ENCODE measurements around the gene SPAG17. TPM values are rescaled to one million over a fixed set of nuclear protein-coding genes. Genes with fewer than 3 reads are reported as not detected.
A peak's percentile ranks its signal among the peaks of the same experiment; 100 is the strongest.

The SPAG17 gene
- 1 to 10 TPM in 1 of 2 donors, not detected in 1; 2.2 TPM for total RNA-seq

- no peak within 1 kb of the TSS for H3K27ac Mint-ChIP-seq
- ATAC-seq (peak; percentile 36 to 59), DNase-seq (ENCODE audit: low spot score) (no peak)
- peaks cover 0 to 8% of the 10 kb centered on the region in 2 donors for H3K27me3 Mint-ChIP-seq
- peaks cover 3% of the 10 kb centered on the region for H3K9me3 Mint-ChIP-seq
- peaks cover 6% of the 10 kb centered on the region for H3K36me3 Mint-ChIP-seq
- H3K4me3 Mint-ChIP-seq, result no peak within 1 kb of the TSS
- no peaks in the 10 kb centered on the region for H3K4me1 Mint-ChIP-seq (ENCODE audit: low read depth in 2 of 2)
Observed at GRCh38 chr1:118185084-118185832, at the start of gene SPAG17. Gene SPAG17, minus strand, starts transcription at chr1:118185228. Its CDS starts 71 bp downstream, at chr1:118185157.

- Mint-ChIP-seq H3K27me3 (no peaks in the 10 kb centered on the region), H3K9me3 (peaks cover 4% of the 10 kb centered on the region), H3K4me3 (no peak overlapping the region), H3K36me3 (no peaks in the 10 kb centered on the region), H3K4me1 (ENCODE audit: low read depth in 2 of 2) (no peaks in the 10 kb centered on the region), H3K27ac (no peak overlapping the region)
- DNase-seq (ENCODE audit: low spot score) (no peak), ATAC-seq (no peak)
Observed at GRCh38 chr1:118225471-118225870, 40.4 kb upstream of the SPAG17 start.

GRCh38 chr1:118223426-118223825 lies 38.4 kb upstream of the SPAG17 start:
- DNase-seq (ENCODE audit: low spot score) (no peak), ATAC-seq (no peak)
- peaks cover 4% of the 10 kb centered on the region for H3K9me3 Mint-ChIP-seq
- H3K4me3 Mint-ChIP-seq, result no peak overlapping the region
- no peak overlapping the region for H3K27ac Mint-ChIP-seq
- H3K36me3 Mint-ChIP-seq, result no peaks in the 10 kb centered on the region
- no peaks in the 10 kb centered on the region for H3K4me1 Mint-ChIP-seq (ENCODE audit: low read depth in 2 of 2)
- no peaks in the 10 kb centered on the region for H3K27me3 Mint-ChIP-seq

GRCh38 chr1:118219438-118219837 lies 34.4 kb upstream of the SPAG17 start:
- DNase-seq (ENCODE audit: low spot score) (no peak), ATAC-seq (no peak)
- H3K36me3 Mint-ChIP-seq, result no peaks in the 10 kb centered on the region
- H3K27me3 Mint-ChIP-seq, result no peaks in the 10 kb centered on the region
- no peaks in the 10 kb centered on the region for H3K4me1 Mint-ChIP-seq (ENCODE audit: low read depth in 2 of 2)
- H3K4me3 Mint-ChIP-seq, result no peak overlapping the region
- no peak overlapping the region for H3K27ac Mint-ChIP-seq
- peaks cover 12% of the 10 kb centered on the region for H3K9me3 Mint-ChIP-seq

- no peaks in the 10 kb centered on the region for H3K27me3 Mint-ChIP-seq
- DNase-seq (ENCODE audit: low spot score) (no peak), ATAC-seq (no peak)
- H3K4me1 Mint-ChIP-seq (ENCODE audit: low read depth in 2 of 2), result no peaks in the 10 kb centered on the region
- no peak overlapping the region for H3K27ac Mint-ChIP-seq
- H3K9me3 Mint-ChIP-seq, result peaks cover 12% of the 10 kb centered on the region
- H3K4me3 Mint-ChIP-seq, result no peak overlapping the region
- H3K36me3 Mint-ChIP-seq, result no peaks in the 10 kb centered on the region
Observed at GRCh38 chr1:118217141-118217838, 32.3 kb upstream of the SPAG17 start.

- H3K4me1 Mint-ChIP-seq (ENCODE audit: low read depth in 2 of 2), result no peaks in the 10 kb centered on the region
- peaks cover 12% of the 10 kb centered on the region for H3K9me3 Mint-ChIP-seq
- no peaks in the 10 kb centered on the region for H3K27me3 Mint-ChIP-seq
- DNase-seq (ENCODE audit: low spot score), result no peak
- H3K4me3 Mint-ChIP-seq, result no peak overlapping the region
- ATAC-seq, result no peak
- H3K36me3 Mint-ChIP-seq, result no peaks in the 10 kb centered on the region
- H3K27ac Mint-ChIP-seq, result no peak overlapping the region
Observed at GRCh38 chr1:118214866-118215265, 29.8 kb upstream of the SPAG17 start.

- Mint-ChIP-seq H3K36me3 (no peaks in the 10 kb centered on the region), H3K27me3 (no peaks in the 10 kb centered on the region), H3K4me3 (no peak overlapping the region), H3K27ac (no peak overlapping the region), H3K4me1 (ENCODE audit: low read depth in 2 of 2) (no peaks in the 10 kb centered on the region), H3K9me3 (peaks cover 11% of the 10 kb centered on the region)
- no peak for DNase-seq (ENCODE audit: low spot score)
- no peak for ATAC-seq
Observed at GRCh38 chr1:118210723-118211110, 25.7 kb upstream of the SPAG17 start.

- H3K4me3 Mint-ChIP-seq, result no peak overlapping the region
- DNase-seq (ENCODE audit: low spot score) (no peak), ATAC-seq (no peak)
- H3K36me3 Mint-ChIP-seq, result no peaks in the 10 kb centered on the region
- H3K27ac Mint-ChIP-seq, result no peak overlapping the region
- no peaks in the 10 kb centered on the region for H3K27me3 Mint-ChIP-seq
- peaks cover 8% of the 10 kb centered on the region for H3K9me3 Mint-ChIP-seq
- H3K4me1 Mint-ChIP-seq (ENCODE audit: low read depth in 2 of 2), result no peaks in the 10 kb centered on the region
Observed at GRCh38 chr1:118210051-118210722, 25.2 kb upstream of the SPAG17 start.

- H3K9me3 Mint-ChIP-seq, result peaks cover 8% of the 10 kb centered on the region
- H3K36me3 Mint-ChIP-seq, result no peaks in the 10 kb centered on the region
- ATAC-seq, result no peak
- no peak overlapping the region for H3K27ac Mint-ChIP-seq
- no peak overlapping the region for H3K4me3 Mint-ChIP-seq
- H3K27me3 Mint-ChIP-seq, result no peaks in the 10 kb centered on the region
- DNase-seq (ENCODE audit: low spot score), result no peak
- H3K4me1 Mint-ChIP-seq (ENCODE audit: low read depth in 2 of 2), result no peaks in the 10 kb centered on the region
Observed at GRCh38 chr1:118209648-118210047, 24.6 kb upstream of the SPAG17 start.

GRCh38 chr1:118206966-118207365 lies 21.9 kb upstream of the SPAG17 start:
- Mint-ChIP-seq H3K9me3 (peaks cover 8% of the 10 kb centered on the region), H3K36me3 (no peaks in the 10 kb centered on the region)
- no peak for ATAC-seq

GRCh38 chr1:118204648-118205047 lies 19.6 kb upstream of the SPAG17 start:
- peaks cover 18% of the 10 kb centered on the region for H3K9me3 Mint-ChIP-seq
- no peak for ATAC-seq
- no peak for DNase-seq (ENCODE audit: low spot score)
- no peak overlapping the region for H3K4me3 Mint-ChIP-seq
- H3K27me3 Mint-ChIP-seq, result no peaks in the 10 kb centered on the region
- no peaks in the 10 kb centered on the region for H3K36me3 Mint-ChIP-seq
- no peaks in the 10 kb centered on the region for H3K4me1 Mint-ChIP-seq (ENCODE audit: low read depth in 2 of 2)
- no peak overlapping the region for H3K27ac Mint-ChIP-seq

More at GRCh38 chr1:118206966-118207365, 21.9 kb upstream of the SPAG17 start:
- Mint-ChIP-seq H3K27ac (no peak overlapping the region), H3K4me3 (no peak overlapping the region), H3K4me1 (ENCODE audit: low read depth in 2 of 2) (no peaks in the 10 kb centered on the region), H3K27me3 (no peaks in the 10 kb centered on the region)
- no peak for DNase-seq (ENCODE audit: low spot score)

- Mint-ChIP-seq H3K36me3 (no peaks in the 10 kb centered on the region), H3K4me3 (no peak overlapping the region), H3K9me3 (peaks cover 18% of the 10 kb centered on the region), H3K27me3 (no peaks in the 10 kb centered on the region), H3K4me1 (ENCODE audit: low read depth in 2 of 2) (no peaks in the 10 kb centered on the region), H3K27ac (no peak overlapping the region)
- no peak for DNase-seq (ENCODE audit: low spot score)
- ATAC-seq, result no peak
Observed at GRCh38 chr1:118204105-118204504, 19.1 kb upstream of the SPAG17 start.

GRCh38 chr1:118202076-118202608 lies 17.1 kb upstream of the SPAG17 start:
- no peak for DNase-seq (ENCODE audit: low spot score)
- Mint-ChIP-seq H3K36me3 (no peaks in the 10 kb centered on the region), H3K4me3 (no peak overlapping the region), H3K27ac (no peak overlapping the region), H3K4me1 (ENCODE audit: low read depth in 2 of 2) (no peaks in the 10 kb centered on the region), H3K27me3 (no peaks in the 10 kb centered on the region), H3K9me3 (peaks cover 16% of the 10 kb centered on the region)
- ATAC-seq, result no peak

GRCh38 chr1:118201524-118201923 lies 16.5 kb upstream of the SPAG17 start:
- Mint-ChIP-seq H3K36me3 (no peaks in the 10 kb centered on the region), H3K9me3 (peaks cover 13% of the 10 kb centered on the region), H3K4me3 (no peak overlapping the region), H3K27ac (no peak overlapping the region), H3K27me3 (no peaks in the 10 kb centered on the region), H3K4me1 (ENCODE audit: low read depth in 2 of 2) (no peaks in the 10 kb centered on the region)
- ATAC-seq, result no peak
- DNase-seq (ENCODE audit: low spot score), result no peak

Measured in natural killer cell treated with Interleukin-12 subunit alpha and Interleukin-12 subunit beta and Interleukin-15 and Interleukin-18, amount 100 ng/mL, for 72 hours (primary cell).